Gastroesophageal sphincter (tissue), 3 donors: Measurements from ENCODE around the gene TMEM240.

Experiments
- CTCF ChIP-seq, 4 experiments: fragments of 200-600 bp in 2 of 4; fragments of 450-650 bp in 2 of 4; sonication (generic) in 1 of 4; IDR thresholded peaks; one replicate each; pipeline ENCODE4 v1.5.1; 2017 to 2019; ENCODE audit warnings: antibody characterized with exemption in 4 of 4, mild to moderate bottlenecking in 2 of 4, moderate library complexity in 2 of 4
- EP300 ChIP-seq: sonication (generic); formaldehyde crosslinking; IDR thresholded peaks from one replicate; pipeline ENCODE4 v1.6.1; 2017; ENCODE audit warnings: antibody characterized with exemption, mild to moderate bottlenecking
- POLR2A ChIP-seq, 2 donors: fragments of 450-650 bp; IDR thresholded peaks; one replicate each; pipeline ENCODE4 v1.6.1; 2017; ENCODE audit warnings: antibody characterized with exemption in 2 of 2, mild to moderate bottlenecking in 2 of 2, moderate library complexity in 1 of 2

DNA sequence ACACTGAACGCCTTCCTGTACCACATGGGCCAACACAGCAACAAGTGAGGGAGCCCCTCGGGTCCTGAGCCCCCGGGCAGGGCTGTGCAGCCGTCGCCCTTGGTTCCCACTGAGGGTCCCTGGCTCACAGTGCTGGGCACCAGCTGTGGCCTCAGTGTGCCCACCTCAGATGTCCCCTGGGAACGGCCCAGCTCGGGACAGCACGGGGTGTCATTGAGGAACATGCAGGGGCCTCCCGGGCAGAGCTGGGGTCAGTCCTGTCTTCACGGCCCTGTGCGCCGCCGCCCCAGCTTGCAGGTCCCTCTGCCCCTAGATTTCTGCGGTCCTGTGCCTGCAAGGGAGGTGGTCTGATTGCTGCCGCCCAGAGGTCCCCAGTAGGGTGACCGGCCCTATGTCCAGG is 51.2 kb downstream of the TMEM240 start:
- TF ChIP-seq CTCF (IDR thresholded peaks at IDR 0.05) (no peak), EP300 (no peak), POLR2A (IDR thresholded peaks at IDR 0.05) (no peak)
